ENCODE data around the gene TOP3B. TPM values are rescaled to one million over a fixed set of nuclear protein-coding genes. Genes with fewer than 3 reads are reported as not detected.
A peak's percentile ranks its signal among the peaks of the same experiment; 100 is the strongest.

TOP3B gene
- total and polyA plus RNA-seq, 9 of the 15 experiments (the other 6 are each of a cell fraction or from before 2014, with no cell fraction given): 3.0 to 188 (median 112) TPM

- TF ChIP-seq E2F1 (CRISPR knock-in tag; IDR thresholded peaks at IDR 0.05) (peak; percentile 77; the same call in 1 of the 2 replicates), RAD21 (CRISPR knock-in tag; conservative IDR thresholded peaks at IDR 0.05 in 1 of 2, IDR thresholded peaks at IDR 0.05 in 1 of 2) (no peak), ZBTB1 (CRISPR knock-in tag; IDR thresholded peaks at IDR 0.05; ENCODE audit: borderline replicate concordance, low read depth) (0 out of 2 replicates have a peak, but pooled peaks have one; percentile 60), RBBP5 (IDR thresholded peaks at IDR 0.05; ENCODE audit: borderline replicate concordance, insufficient read depth, low read length, poor library complexity, severe bottlenecking) (no peak), FOXA3 (CRISPR knock-in tag; conservative IDR thresholded peaks at IDR 0.05 in 1 of 2, IDR thresholded peaks at IDR 0.05 in 1 of 2) (0 out of 4 replicates have a peak, but pooled peaks of 1 of the 2 experiments have one; percentile 13), SP1 (CRISPR knock-in tag; IDR thresholded peaks at IDR 0.05) (no peak), RFX7 (CRISPR knock-in tag; IDR thresholded peaks at IDR 0.05) (no peak), ZNF436 (CRISPR knock-in tag; IDR thresholded peaks at IDR 0.05) (no peak), HNRNPK (IDR thresholded peaks at IDR 0.05; ENCODE audit: low read depth, low read length, poor library complexity, severe bottlenecking) (no peak), ZFX (CRISPR knock-in tag; IDR thresholded peaks at IDR 0.05) (no peak), ZNF316 (IDR thresholded peaks at IDR 0.05) (no peak), RBM34 (IDR thresholded peaks at IDR 0.05; ENCODE audit: borderline replicate concordance, insufficient read depth, low read length) (no peak), KDM5B (IDR thresholded peaks at IDR 0.05; ENCODE audit: insufficient replicate concordance, low read depth, low read length) (no peak), KLF1 (tag; IDR thresholded peaks at IDR 0.05) (no peak), PURB (CRISPR knock-in tag; IDR thresholded peaks at IDR 0.05; ENCODE audit: low read depth) (0 out of 2 replicates have a peak, but pooled peaks have one; percentile 65), MAZ (CRISPR knock-in tag; conservative IDR thresholded peaks at IDR 0.05 in 1 of 2, IDR thresholded peaks at IDR 0.05 in 1 of 2) (peak in 1 of 2 experiments; percentile 62; a peak in 1 of 4 replicates), E2F8 (IDR thresholded peaks at IDR 0.05; ENCODE audit: low read depth, partially characterized antibody) (no peak), BACH1 (tag; IDR thresholded peaks at IDR 0.05) (no peak), ELK3 (CRISPR knock-in tag; IDR thresholded peaks at IDR 0.05) (no peak), NR2C1 (IDR thresholded peaks at IDR 0.05) (no peak), NR2C1 (tag; IDR thresholded peaks at IDR 0.05) (no peak), ZNF778 (CRISPR knock-in tag; IDR thresholded peaks at IDR 0.05) (no peak)
Measured at GRCh38 chr22:22030493-22031182, 48.1 kb upstream of the TOP3B start (continued).
